Measurements from ENCODE around the gene TMEM25.

GRCh38 chr11:118545533-118545932 lies 14.5 kb downstream of the TMEM25 start:
- TF ChIP-seq CTCF (IDR thresholded peaks at IDR 0.05; ENCODE audit: low read depth, low read length, poor library complexity, severe bottlenecking) (no peak), EZH2phosphoT487 (IDR thresholded peaks at IDR 0.05; ENCODE audit: borderline replicate concordance, low read length) (no peak)

All from DOHH2 (cell line).